MM.1S (cell line): ENCODE data around the gene RALY.

ENCODE experiments used
- DNase-seq: peaks from one replicate; pipeline ENCODE4 v3.0.0-alpha.2; 2015
- H2AFZ ChIP-seq: fragments of 300-600 bp; sonication (generic); 2 replicates; pipeline ENCODE4 v1.6.0; 2016; ENCODE audit warnings: antibody characterized with exemption, low read length
- H3F3A ChIP-seq: fragments of 300-600 bp; sonication (generic); 2 replicates; pipeline ENCODE4 v1.6.1; 2016; ENCODE audit warnings: mild to moderate bottlenecking, antibody characterized with exemption, low read length, moderate library complexity, mixed read lengths; ENCODE audit not compliant: insufficient read depth
- H3K27ac ChIP-seq: fragments of 300-600 bp; sonication (generic); 2 replicates; pipeline ENCODE4 v1.5.1; 2016; ENCODE audit warnings: mild to moderate bottlenecking, low read length
- H3K27me3 ChIP-seq: fragments of 300-600 bp; sonication (generic); replicated peaks from 2 replicates; pipeline ENCODE4 v1.6.0; 2016; ENCODE audit warnings: low read length; ENCODE audit not compliant: insufficient read depth
- H3K36me3 ChIP-seq: fragments of 300-600 bp; sonication (generic); replicated peaks from 2 replicates; pipeline ENCODE4 v1.6.1; 2016; ENCODE audit warnings: mild to moderate bottlenecking, low read length, mixed read lengths; ENCODE audit not compliant: insufficient read depth
- H3K4me1 ChIP-seq: fragments of 300-600 bp; sonication (generic); 2 replicates; pipeline ENCODE4 v1.6.1; 2016; ENCODE audit warnings: low read length, mixed read lengths
- H3K4me2 ChIP-seq: fragments of 300-600 bp; sonication (generic); 2 replicates; pipeline ENCODE4 v1.6.0; 2016; ENCODE audit warnings: low read depth, low read length
- H3K4me3 ChIP-seq: fragments of 300-600 bp; sonication (generic); 2 replicates; pipeline ENCODE4 v1.5.1; 2016; ENCODE audit warnings: low read length, mixed read lengths
- H3K79me2 ChIP-seq: fragments of 300-600 bp; sonication (generic); 2 replicates; pipeline ENCODE4 v1.6.1; 2016; ENCODE audit warnings: mixed run types, low read length, mixed read lengths
- H3K9ac ChIP-seq: fragments of 300-600 bp; sonication (generic); 2 replicates; pipeline ENCODE4 v1.6.1; 2016; ENCODE audit warnings: low read length, mixed read lengths
- H3K9me2 ChIP-seq: fragments of 300-600 bp; sonication (generic); replicated peaks from 2 replicates; pipeline ENCODE4 v1.6.1; 2016; ENCODE audit warnings: mild to moderate bottlenecking, low read length, mixed read lengths; ENCODE audit not compliant: insufficient read depth
- H3K9me3 ChIP-seq: fragments of 300-600 bp; sonication (generic); replicated peaks from 2 replicates; pipeline ENCODE4 v1.6.1; 2016; ENCODE audit warnings: mild to moderate bottlenecking, low read length, mixed read lengths; ENCODE audit not compliant: insufficient read depth
- H4K20me1 ChIP-seq: fragments of 300-600 bp; sonication (generic); 2 replicates; pipeline ENCODE4 v1.6.1; 2016; ENCODE audit warnings: mild to moderate bottlenecking, low read length, moderate library complexity, mixed read lengths; ENCODE audit not compliant: insufficient read depth
- EZH2 ChIP-seq: fragments of 300-600 bp; sonication (generic); optimal IDR thresholded peaks from 2 replicates; pipeline ENCODE3; 2017; ENCODE audit warnings: low read depth, mild to moderate bottlenecking, antibody characterized with exemption, low read length, mixed read lengths
- EZH2phosphoT487 ChIP-seq: fragments of 300-600 bp; sonication (generic); IDR thresholded peaks from 2 replicates; pipeline ENCODE4 v1.6.1; 2018; ENCODE audit warnings: antibody characterized with exemption, low read length
- TF ChIP-seq, protein P1 (sequence below): fragments of 300-600 bp; sonication (generic); IDR thresholded peaks from 2 replicates; pipeline ENCODE4 v1.5.1; 2016; ENCODE audit warnings: antibody characterized with exemption, low read length, mixed read lengths

The RALY gene

DNA sequence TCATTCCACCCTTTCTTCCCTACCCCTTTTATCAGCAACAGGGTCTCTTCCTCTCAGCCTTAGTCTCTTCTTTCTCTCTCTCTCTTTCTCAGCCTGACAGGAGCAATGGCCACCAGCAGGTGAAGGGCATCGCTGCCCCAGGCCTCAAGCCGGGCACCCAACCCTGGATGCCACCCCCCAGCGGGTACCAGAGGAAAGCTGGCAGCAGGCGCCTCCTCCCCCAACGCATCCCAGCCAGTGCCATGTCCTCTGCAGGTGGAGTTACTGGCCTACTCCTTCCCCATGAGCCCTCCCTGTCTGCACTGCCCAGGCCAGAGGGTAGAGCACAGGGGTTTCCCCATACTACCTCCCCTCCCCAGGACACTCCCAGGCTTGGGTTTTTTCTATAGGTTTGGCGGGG is 86.1 kb downstream of the RALY start:
- Histone ChIP-seq H3K9me3 (no peaks in the 10 kb centered on the region), H4K20me1 (0 out of 2 replicates have a peak, but pooled peaks cover 5% of the 10 kb centered on the region), H3K36me3 (peaks cover 14% of the 10 kb centered on the region)

DNA sequence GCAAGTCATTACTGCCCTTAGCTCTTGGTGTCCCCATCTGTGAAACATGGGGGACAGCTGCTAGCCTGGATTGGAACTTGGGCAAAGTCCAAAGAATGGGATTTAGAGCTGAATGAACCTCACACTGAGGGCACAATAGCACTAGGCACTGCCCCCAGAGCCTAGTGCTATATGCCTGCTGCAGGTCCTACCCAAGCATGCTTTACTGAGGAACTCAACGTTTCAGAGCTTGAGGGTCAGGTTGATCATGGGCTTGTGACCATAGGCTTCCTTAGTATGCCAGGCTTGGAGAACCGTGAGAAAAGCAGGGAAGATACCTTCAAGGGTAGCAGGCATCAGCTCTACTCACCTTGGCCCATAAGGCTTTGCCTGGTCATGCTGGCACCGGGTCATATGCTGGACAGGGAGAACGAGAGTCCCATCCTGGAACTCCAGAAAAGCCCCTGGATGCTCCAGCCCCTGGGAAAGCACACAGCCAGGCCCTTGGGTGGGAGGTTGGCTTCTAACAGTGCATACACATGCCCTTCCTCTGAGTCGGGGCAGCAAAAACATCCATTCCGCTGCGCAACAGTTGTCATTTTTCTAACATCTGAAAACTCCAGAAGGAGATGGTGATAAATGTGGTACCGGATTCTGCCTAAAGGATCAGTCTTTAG is 88.6 kb downstream of the RALY start:
- Histone ChIP-seq H3K4me2 (no peak overlapping the region), H3K79me2 (peaks cover 94% of the 10 kb centered on the region), H3K4me3 (no peak overlapping the region), H3F3A (peaks cover 40% of the 10 kb centered on the region), H2AFZ (no peak overlapping the region), H3K4me1 (peaks cover 9% of the 10 kb centered on the region; the same call in 1 of the 2 replicates), H3K9me3 (no peaks in the 10 kb centered on the region), H3K27ac (no peak overlapping the region), H3K9ac (no peak overlapping the region), H3K27me3 (no peaks in the 10 kb centered on the region), H4K20me1 (0 out of 2 replicates have a peak, but pooled peaks cover 5% of the 10 kb centered on the region), H3K9me2 (no peaks in the 10 kb centered on the region), H3K36me3 (peaks cover 3% of the 10 kb centered on the region)
- no peak for TF ChIP-seq EZH2
- TF ChIP-seq, protein P1, sequence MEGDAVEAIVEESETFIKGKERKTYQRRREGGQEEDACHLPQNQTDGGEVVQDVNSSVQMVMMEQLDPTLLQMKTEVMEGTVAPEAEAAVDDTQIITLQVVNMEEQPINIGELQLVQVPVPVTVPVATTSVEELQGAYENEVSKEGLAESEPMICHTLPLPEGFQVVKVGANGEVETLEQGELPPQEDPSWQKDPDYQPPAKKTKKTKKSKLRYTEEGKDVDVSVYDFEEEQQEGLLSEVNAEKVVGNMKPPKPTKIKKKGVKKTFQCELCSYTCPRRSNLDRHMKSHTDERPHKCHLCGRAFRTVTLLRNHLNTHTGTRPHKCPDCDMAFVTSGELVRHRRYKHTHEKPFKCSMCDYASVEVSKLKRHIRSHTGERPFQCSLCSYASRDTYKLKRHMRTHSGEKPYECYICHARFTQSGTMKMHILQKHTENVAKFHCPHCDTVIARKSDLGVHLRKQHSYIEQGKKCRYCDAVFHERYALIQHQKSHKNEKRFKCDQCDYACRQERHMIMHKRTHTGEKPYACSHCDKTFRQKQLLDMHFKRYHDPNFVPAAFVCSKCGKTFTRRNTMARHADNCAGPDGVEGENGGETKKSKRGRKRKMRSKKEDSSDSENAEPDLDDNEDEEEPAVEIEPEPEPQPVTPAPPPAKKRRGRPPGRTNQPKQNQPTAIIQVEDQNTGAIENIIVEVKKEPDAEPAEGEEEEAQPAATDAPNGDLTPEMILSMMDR: no peak
- DNase-seq: no peak

More for the DNA sequence above, 86.1 kb downstream of the RALY start:
- H2AFZ ChIP-seq: no peak overlapping the region
- peaks cover 9% of the 10 kb centered on the region; the same call in 1 of the 2 replicates for H3K4me1 ChIP-seq
- H3F3A ChIP-seq: peaks cover 23% of the 10 kb centered on the region; the same call in 1 of the 2 replicates
- peaks cover 99% of the 10 kb centered on the region for H3K79me2 ChIP-seq
- no peak overlapping the region for H3K4me3 ChIP-seq
- no peak overlapping the region for H3K27ac ChIP-seq
- DNase-seq: no peak
- TF ChIP-seq EZH2phosphoT487 (no peak), EZH2 (no peak)
- TF ChIP-seq, protein P1: no peak
- no peaks in the 10 kb centered on the region for H3K27me3 ChIP-seq
- no peaks in the 10 kb centered on the region for H3K9me2 ChIP-seq
- no peak overlapping the region for H3K4me2 ChIP-seq
- H3K9ac ChIP-seq: no peak overlapping the region

DNA sequence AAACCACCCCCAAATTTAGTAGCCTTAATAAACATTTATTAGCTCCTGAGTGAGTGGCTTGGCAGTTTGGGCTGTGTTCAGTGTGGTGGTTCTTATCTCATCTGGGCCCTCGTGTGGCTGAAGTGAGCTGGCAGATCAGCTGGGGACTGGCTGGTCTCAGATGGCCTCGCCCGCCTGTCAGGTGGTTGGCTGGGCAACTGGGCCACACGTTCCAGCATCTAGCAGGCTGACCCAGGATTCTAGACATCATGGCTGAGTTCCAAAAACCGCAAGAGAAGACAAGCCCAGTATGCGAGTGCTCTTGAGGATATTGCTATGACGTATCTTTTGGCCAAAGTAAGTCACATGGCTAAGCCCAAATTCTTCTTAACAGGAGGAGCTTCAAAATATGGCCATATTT is 89.4 kb downstream of the RALY start:
- Histone ChIP-seq H3K9ac (no peak overlapping the region), H3K27ac (no peak overlapping the region; the same call in 1 of the 2 replicates), H3F3A (peaks cover 45% of the 10 kb centered on the region)

More for the DNA sequence above, 89.4 kb downstream of the RALY start:
- no peak overlapping the region for H3K4me3 ChIP-seq
- peaks cover 3% of the 10 kb centered on the region for H3K36me3 ChIP-seq
- H4K20me1 ChIP-seq: 0 out of 2 replicates have a peak, but pooled peaks cover 10% of the 10 kb centered on the region
- no peaks in the 10 kb centered on the region for H3K27me3 ChIP-seq
- no peak for TF ChIP-seq EZH2
- no peak for TF ChIP-seq EZH2phosphoT487
- TF ChIP-seq, protein P1: no peak
- H2AFZ ChIP-seq: no peak overlapping the region
- DNase-seq: no peak
- H3K4me1 ChIP-seq: peaks cover 9% of the 10 kb centered on the region; the same call in 1 of the 2 replicates
- H3K9me2 ChIP-seq: no peaks in the 10 kb centered on the region
- peaks cover 91% of the 10 kb centered on the region for H3K79me2 ChIP-seq
- H3K9me3 ChIP-seq: no peaks in the 10 kb centered on the region
- H3K4me2 ChIP-seq: no peak overlapping the region
